Gastrocnemius medialis (tissue), 4 donors: ENCODE results near the gene AHI1. TPM values are rescaled to one million over a fixed set of nuclear protein-coding genes. Genes with fewer than 3 reads are reported as not detected.

Experiments used
- ATAC-seq, 2 donors: fragments of 150-250 bp; one replicate each; pipeline ENCODE4 v1.9.1; 2016
- DNase-seq, 2 donors: peaks; one replicate each; pipeline ENCODE4 v3.0.0-alpha.2; 2019
- H3K27ac ChIP-seq, 4 donors: fragments of 200-600 bp; sonication (generic); 1 replicate in 1 of 4; 2 replicates in 3 of 4; pipeline ENCODE4 v1.5.1; 2016 to 2018; ENCODE audit warnings: mild to moderate bottlenecking in 2 of 4, moderate library complexity in 1 of 4
- H3K27me3 ChIP-seq, 3 donors: fragments of 200-600 bp; sonication (generic) in 2 of 3; 1 replicate in 1 of 3; 2 replicates in 2 of 3; pipeline versions ENCODE4 v1.5.1 to v1.6.0; 2016 to 2019; ENCODE audit warnings: mild to moderate bottlenecking in 1 of 3, moderate library complexity in 1 of 3
- H3K36me3 ChIP-seq, 2 donors: fragments of 200-600 bp; sonication (generic) in 1 of 2; one replicate each; pipeline ENCODE4 v1.5.1; 2017 to 2018
- H3K4me1 ChIP-seq, 2 donors: fragments of 200-600 bp; sonication (generic) in 1 of 2; one replicate each; pipeline ENCODE4 v1.5.1; 2016 to 2017; ENCODE audit warnings: mild to moderate bottlenecking in 2 of 2
- H3K4me3 ChIP-seq, 4 donors: fragments of 200-600 bp; sonication (generic) in 3 of 4; 1 replicate in 1 of 4; 2 replicates in 3 of 4; pipeline ENCODE4 v1.5.1; 2016 to 2019; ENCODE audit warnings: mild to moderate bottlenecking in 2 of 4
- H3K9me3 ChIP-seq, 3 donors: fragments of 200-600 bp; sonication (generic) in 2 of 3; 1 replicate in 1 of 3; 2 replicates in 2 of 3; pipeline ENCODE4 v1.5.1; 2016 to 2019
- CTCF ChIP-seq, 5 experiments: fragments of 450-650 bp in 3 of 5; fragments of 200-600 bp in 2 of 5; sonication (generic) in 2 of 5; IDR thresholded peaks in 4 of 5; conservative IDR thresholded peaks in 1 of 5; 1 replicate in 4 of 5; 2 replicates in 1 of 5; pipeline ENCODE4 v1.5.1; 2016 to 2019; ENCODE audit warnings: antibody characterized with exemption in 5 of 5, mild to moderate bottlenecking in 3 of 5, moderate library complexity in 3 of 5
- POLR2A ChIP-seq, 2 donors: fragments of 450-650 bp; IDR thresholded peaks; one replicate each; pipeline ENCODE4 v1.6.1; 2017; ENCODE audit warnings: antibody characterized with exemption in 2 of 2, mild to moderate bottlenecking in 2 of 2, moderate library complexity in 2 of 2
- in situ Hi-C, 4 donors: fragments of 200-750 bp; cut with MboI; loops; one replicate each; pipeline versions ENCODE4 v1.15.0 to v1.8.0; 2017; ENCODE audit warnings: low sequenced_read_pairs in 4 of 4
- intact Hi-C: fragments of 100-400 bp; cut with DNase I; formaldehyde crosslinking; loops from one replicate; pipeline ENCODE4 v1.15.1; 2023; ENCODE audit warnings: low total_unique reads
- total RNA-seq, 4 donors: library from RNA; depleted of rRNA; stranded (reverse); fragments of >200 nt; gene quantifications; one replicate each; pipeline versions ENCODE4 v1.1.0 to v1.2.3, GENCODE V29; 2016

The AHI1 gene
- total RNA-seq, 4 donors from 2014 or later = 3.5 to 16.8 (median 8.2) TPM

- peaks cover 0 to 6% of the 10 kb centered on the region in 2 donors for H3K36me3 ChIP-seq
- ATAC-seq (no peak), DNase-seq (no peak)
- H3K27ac ChIP-seq = no peak overlapping the region
- H3K4me1 ChIP-seq = no peaks in the 10 kb centered on the region
- intact Hi-C loops (no loop called here), in situ Hi-C loops (no loop called here)
- TF ChIP-seq POLR2A (IDR thresholded peaks at IDR 0.05) = no peak
- no peak overlapping the region for H3K4me3 ChIP-seq
- no peaks in the 10 kb centered on the region for H3K27me3 ChIP-seq
- H3K9me3 ChIP-seq = no peaks in the 10 kb centered on the region
Observed at GRCh38 chr6:135410856-135411255, 86.7 kb downstream of the AHI1 start.

DNA sequence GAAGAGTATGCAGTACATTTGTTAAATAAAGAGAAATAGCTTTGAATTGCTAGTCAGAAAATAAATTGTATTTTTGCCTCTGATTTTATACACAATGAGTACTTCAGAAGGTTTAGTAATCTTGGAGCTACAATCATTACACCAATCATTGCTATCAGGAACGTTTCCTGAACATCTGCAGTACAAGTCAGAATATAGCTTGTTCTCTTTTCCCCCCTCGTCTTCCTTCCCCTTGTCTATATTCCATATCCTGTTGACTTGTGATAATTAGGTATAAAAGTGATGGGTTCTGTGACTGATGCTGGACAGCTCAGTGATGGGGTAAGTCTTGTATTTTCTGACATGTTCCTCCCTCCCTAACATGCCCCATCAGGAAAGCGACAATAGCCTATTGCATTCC, 94.0 kb downstream of the AHI1 start:
- Histone ChIP-seq H3K9me3 (no peaks in the 10 kb centered on the region), H3K4me3 (no peak overlapping the region), H3K27ac (no peak overlapping the region), H3K27me3 (no peaks in the 10 kb centered on the region), H3K4me1 (no peaks in the 10 kb centered on the region), H3K36me3 (peaks cover 0 to 15% of the 10 kb centered on the region in 2 donors)
- intact Hi-C loops = no loop called here
- TF ChIP-seq CTCF (IDR thresholded peaks at IDR 0.05 in 4 of 5, conservative IDR thresholded peaks at IDR 0.05 in 1 of 5) (no peak), POLR2A (IDR thresholded peaks at IDR 0.05) (no peak)
- no peak for ATAC-seq
- in situ Hi-C loops = no loop called here
- no peak for DNase-seq

DNA sequence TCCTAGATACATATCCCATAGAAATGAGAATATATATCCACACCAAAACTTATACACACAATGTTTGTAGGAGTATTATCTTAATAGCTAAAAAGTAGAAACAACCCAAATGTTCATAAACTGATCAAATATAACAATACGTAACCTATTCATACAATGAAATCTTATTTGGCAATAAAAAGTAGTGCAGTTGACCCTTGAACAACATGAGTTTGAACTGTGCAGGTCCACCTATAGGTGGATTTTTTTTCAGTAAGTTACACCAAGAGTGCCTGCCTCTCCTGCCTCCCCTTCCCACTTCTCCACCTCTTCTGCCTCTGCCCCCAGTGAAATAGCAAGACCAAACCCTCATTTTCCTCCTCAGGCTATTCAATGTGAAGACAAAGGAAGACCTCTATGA, 95.2 kb downstream of the AHI1 start:
- no peaks in the 10 kb centered on the region for H3K27me3 ChIP-seq
- no peak overlapping the region for H3K27ac ChIP-seq
- peaks cover 0 to 15% of the 10 kb centered on the region in 2 donors for H3K36me3 ChIP-seq
- no peaks in the 10 kb centered on the region for H3K4me1 ChIP-seq
- no peak for DNase-seq
- intact Hi-C loops = no loop called here
- no peak overlapping the region for H3K4me3 ChIP-seq
- no peak for ATAC-seq
- TF ChIP-seq CTCF (IDR thresholded peaks at IDR 0.05 in 4 of 5, conservative IDR thresholded peaks at IDR 0.05 in 1 of 5) (no peak), POLR2A (IDR thresholded peaks at IDR 0.05) (no peak)
- in situ Hi-C loops = no loop called here
- H3K9me3 ChIP-seq = no peaks in the 10 kb centered on the region

DNA sequence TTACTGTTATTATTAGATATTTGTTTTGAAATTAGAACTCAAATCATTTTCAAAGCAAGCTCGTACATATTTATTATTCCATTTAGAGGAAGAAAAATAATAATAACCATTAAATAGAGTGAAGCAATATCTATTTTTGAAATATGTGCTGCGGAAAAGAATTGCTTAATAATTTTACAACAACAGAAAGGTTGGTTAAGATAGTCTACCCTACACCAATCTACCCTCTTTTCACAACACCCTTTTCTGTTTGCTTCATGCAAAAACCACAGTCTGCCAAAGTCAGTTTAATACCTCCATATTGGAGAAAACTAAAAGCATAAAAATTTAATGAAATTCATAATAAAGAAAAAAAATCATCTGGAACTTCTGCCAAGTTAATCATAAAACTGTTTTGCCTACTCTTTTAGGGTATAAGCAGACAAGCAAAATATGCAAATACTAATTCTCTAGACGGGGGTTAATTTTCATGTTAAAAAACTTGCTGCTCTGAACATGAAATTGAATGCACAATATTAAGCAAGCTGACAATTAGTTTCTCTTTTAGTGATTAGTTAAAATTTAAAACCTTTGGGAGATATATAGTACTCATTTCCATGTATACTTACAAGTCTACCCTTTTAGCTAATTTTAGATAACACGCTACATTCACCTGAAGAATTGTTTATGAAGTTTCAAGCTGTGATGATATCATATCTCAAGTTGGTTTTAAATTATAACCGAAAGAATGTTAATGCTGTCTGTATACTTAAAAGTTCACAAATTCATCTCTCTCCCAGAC, 100.2 kb downstream of the AHI1 start:
- in situ Hi-C loops (no loop called here), intact Hi-C loops (no loop called here)
- no peaks in the 10 kb centered on the region for H3K9me3 ChIP-seq
- TF ChIP-seq POLR2A (IDR thresholded peaks at IDR 0.05) (no peak), CTCF (IDR thresholded peaks at IDR 0.05 in 4 of 5, conservative IDR thresholded peaks at IDR 0.05 in 1 of 5) (no peak)
- H3K27me3 ChIP-seq = no peaks in the 10 kb centered on the region
- no peak overlapping the region for H3K4me3 ChIP-seq
- H3K4me1 ChIP-seq = no peaks in the 10 kb centered on the region
- peaks cover 0 to 3% of the 10 kb centered on the region in 2 donors for H3K36me3 ChIP-seq
- H3K27ac ChIP-seq = no peak overlapping the region
- DNase-seq (no peak), ATAC-seq (no peak)

DNA sequence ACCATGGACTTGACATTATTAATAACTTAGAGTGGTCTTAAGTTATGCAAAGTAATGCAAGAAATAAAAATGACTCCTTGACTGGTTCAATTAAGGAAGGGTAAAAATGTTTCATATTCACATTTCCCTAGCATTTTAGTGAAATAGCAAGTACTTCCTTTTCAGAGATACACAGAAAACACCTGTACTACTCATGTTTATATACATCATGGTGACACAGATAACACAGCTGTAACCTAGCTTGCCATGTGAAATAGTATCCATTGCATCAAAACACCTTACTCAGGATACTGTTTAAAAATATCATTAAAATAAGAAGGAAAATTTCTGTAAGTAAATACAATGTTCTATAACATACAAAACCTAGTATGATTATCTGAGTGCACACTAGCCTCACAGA, 102.4 kb downstream of the AHI1 start:
- no peaks in the 10 kb centered on the region for H3K27me3 ChIP-seq
- H3K36me3 ChIP-seq = no peaks in the 10 kb centered on the region
- DNase-seq (no peak), ATAC-seq (no peak)
- no peak overlapping the region for H3K4me3 ChIP-seq
- TF ChIP-seq POLR2A (IDR thresholded peaks at IDR 0.05) (no peak), CTCF (IDR thresholded peaks at IDR 0.05 in 4 of 5, conservative IDR thresholded peaks at IDR 0.05 in 1 of 5) (no peak)
- no peak overlapping the region for H3K27ac ChIP-seq
- no peaks in the 10 kb centered on the region for H3K9me3 ChIP-seq
- in situ Hi-C loops (no loop called here), intact Hi-C loops (no loop called here)
- H3K4me1 ChIP-seq = no peaks in the 10 kb centered on the region
